Nephron (organoid): ENCODE measurements around the gene RNF223.

Source experiments
- H3K27ac Mint-ChIP-seq, 3 experiments: 2 replicates each; pipeline ENCODE4 v1.8.0; 2020; ENCODE audit warnings: mixed read lengths in 3 of 3, mild to moderate bottlenecking in 2 of 3, moderate library complexity in 1 of 3
- H3K27me3 Mint-ChIP-seq: 2 replicates; pipeline ENCODE4 v1.8.0; 2021; ENCODE audit warnings: low read depth, mild to moderate bottlenecking, moderate library complexity, mixed read lengths
- H3K36me3 Mint-ChIP-seq: 2 replicates; pipeline ENCODE4 v1.8.0; 2020; ENCODE audit warnings: low read depth, mixed read lengths
- H3K4me1 Mint-ChIP-seq: 2 replicates; pipeline ENCODE4 v1.8.0; 2020; ENCODE audit warnings: mixed read lengths
- H3K4me3 Mint-ChIP-seq, 3 experiments: 2 replicates each; pipeline ENCODE4 v1.8.0; 2020; ENCODE audit warnings: mild to moderate bottlenecking in 3 of 3, mixed read lengths in 3 of 3, moderate library complexity in 2 of 3
- H3K9me3 Mint-ChIP-seq: 2 replicates; pipeline ENCODE4 v1.8.0; 2020; ENCODE audit warnings: mixed read lengths
- TF ChIP-seq, protein P1 (sequence below), 3 experiments: fragments of 200-600 bp; sonication (generic); IDR thresholded peaks; one replicate each; pipeline ENCODE4 v1.5.0; 2021; ENCODE audit warnings: antibody characterized with exemption in 3 of 3; ENCODE audit not compliant: unreplicated experiment in 3 of 3

Gene RNF223

DNA sequence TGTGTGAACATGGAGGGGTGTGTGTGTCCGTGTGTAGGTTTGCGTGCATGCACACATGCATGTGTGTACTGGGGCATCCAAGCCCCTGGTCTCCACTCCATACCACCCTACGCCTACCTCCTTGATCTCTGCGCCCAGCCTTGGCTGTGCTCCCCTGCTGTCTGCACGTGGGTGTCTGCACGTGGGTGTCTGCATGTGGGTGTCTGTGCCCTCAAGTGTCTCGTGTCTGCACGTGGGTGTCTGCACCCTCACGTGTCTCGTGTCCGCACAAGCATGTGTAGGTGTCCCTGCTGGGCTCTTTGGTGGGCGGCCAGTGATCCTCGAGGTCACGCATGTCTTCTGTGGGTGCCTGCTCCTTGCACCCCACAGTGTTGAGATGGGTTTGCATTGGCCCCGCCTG is 21.1 kb downstream of the RNF223 start:
- Mint-ChIP-seq H3K4me3 (no peak overlapping the region), H3K27ac (no peak overlapping the region), H3K4me1 (no peaks in the 10 kb centered on the region), H3K36me3 (peaks cover 25% of the 10 kb centered on the region), H3K27me3 (peaks cover 22% of the 10 kb centered on the region), H3K9me3 (no peaks in the 10 kb centered on the region)
- TF ChIP-seq, protein P1, sequence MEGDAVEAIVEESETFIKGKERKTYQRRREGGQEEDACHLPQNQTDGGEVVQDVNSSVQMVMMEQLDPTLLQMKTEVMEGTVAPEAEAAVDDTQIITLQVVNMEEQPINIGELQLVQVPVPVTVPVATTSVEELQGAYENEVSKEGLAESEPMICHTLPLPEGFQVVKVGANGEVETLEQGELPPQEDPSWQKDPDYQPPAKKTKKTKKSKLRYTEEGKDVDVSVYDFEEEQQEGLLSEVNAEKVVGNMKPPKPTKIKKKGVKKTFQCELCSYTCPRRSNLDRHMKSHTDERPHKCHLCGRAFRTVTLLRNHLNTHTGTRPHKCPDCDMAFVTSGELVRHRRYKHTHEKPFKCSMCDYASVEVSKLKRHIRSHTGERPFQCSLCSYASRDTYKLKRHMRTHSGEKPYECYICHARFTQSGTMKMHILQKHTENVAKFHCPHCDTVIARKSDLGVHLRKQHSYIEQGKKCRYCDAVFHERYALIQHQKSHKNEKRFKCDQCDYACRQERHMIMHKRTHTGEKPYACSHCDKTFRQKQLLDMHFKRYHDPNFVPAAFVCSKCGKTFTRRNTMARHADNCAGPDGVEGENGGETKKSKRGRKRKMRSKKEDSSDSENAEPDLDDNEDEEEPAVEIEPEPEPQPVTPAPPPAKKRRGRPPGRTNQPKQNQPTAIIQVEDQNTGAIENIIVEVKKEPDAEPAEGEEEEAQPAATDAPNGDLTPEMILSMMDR (IDR thresholded peaks at IDR 0.05; ENCODE audit: unreplicated experiment in 3 of 3): no peak

DNA sequence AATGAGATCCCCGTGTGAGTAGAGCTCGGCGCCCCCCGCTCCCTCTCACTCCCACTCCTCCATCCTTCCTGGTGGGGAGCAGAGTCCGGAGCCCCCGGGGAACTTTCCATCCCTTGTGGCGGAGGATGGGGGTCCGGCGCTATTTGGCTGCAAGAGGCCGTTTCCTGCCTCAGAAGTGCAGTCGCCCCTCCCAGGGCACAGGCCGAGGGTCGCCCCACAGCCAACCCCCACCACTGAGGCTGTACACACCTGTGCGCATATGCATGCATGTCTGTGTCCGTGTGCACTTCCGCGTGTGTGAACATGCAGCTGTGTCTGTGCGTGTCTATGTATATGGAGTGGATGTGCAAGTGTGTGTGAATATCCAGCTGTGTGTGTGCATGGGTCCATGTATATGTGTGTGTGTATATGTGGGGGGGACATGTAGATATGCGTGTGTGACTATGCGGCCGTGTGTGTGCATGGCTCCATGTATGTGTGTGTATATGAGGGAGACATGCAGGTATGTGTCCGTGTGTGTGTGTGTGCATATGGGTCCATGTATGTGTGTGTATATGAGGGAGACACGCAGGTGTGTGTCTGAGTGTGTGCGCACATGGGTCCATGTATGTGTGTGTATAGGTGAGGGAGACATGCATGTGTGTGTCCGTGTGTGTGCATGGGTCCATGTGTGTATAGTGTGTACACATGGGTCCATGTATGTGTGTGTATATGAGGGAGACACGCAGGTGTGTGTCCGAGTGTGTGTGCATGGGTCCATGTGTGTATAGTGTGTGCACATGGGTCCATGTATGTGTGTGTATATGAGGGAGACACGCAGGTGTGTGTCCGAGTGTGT is 21.9 kb downstream of the RNF223 start:
- no peaks in the 10 kb centered on the region for H3K9me3 Mint-ChIP-seq
- TF ChIP-seq, protein P1 (IDR thresholded peaks at IDR 0.05; ENCODE audit: unreplicated experiment in 3 of 3): no peak
- no peak overlapping the region for H3K27ac Mint-ChIP-seq
- peaks cover 26% of the 10 kb centered on the region for H3K36me3 Mint-ChIP-seq
- H3K4me1 Mint-ChIP-seq: no peaks in the 10 kb centered on the region
- peaks cover 14% of the 10 kb centered on the region for H3K27me3 Mint-ChIP-seq
- no peak overlapping the region for H3K4me3 Mint-ChIP-seq

DNA sequence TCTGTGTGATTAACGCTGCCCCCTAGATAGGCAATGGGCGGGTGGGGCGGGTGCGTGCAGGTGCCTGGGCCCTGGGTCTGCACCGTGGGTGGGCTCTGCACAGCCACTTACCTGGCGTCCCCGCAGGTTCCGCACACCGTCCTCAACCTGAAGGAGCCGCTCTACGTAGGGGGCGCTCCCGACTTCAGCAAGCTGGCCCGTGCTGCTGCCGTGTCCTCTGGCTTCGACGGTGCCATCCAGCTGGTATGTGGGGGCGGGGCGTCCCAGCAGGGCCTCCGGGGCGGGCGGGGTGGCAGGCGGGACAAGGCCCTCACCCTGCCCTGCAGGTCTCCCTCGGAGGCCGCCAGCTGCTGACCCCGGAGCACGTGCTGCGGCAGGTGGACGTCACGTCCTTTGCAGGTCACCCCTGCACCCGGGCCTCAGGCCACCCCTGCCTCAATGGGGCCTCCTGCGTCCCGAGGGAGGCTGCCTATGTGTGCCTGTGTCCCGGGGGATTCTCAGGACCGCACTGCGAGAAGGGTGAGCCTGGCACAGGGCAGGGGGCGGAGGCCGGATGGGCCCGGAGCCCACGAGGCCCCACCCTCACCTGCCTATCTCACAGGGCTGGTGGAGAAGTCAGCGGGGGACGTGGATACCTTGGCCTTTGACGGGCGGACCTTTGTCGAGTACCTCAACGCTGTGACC is 22.8 kb downstream of the RNF223 start:
- TF ChIP-seq, protein P1 (IDR thresholded peaks at IDR 0.05; ENCODE audit: unreplicated experiment in 3 of 3): no peak
- Mint-ChIP-seq H3K27ac (no peak overlapping the region), H3K4me1 (no peaks in the 10 kb centered on the region), H3K4me3 (no peak overlapping the region), H3K9me3 (no peaks in the 10 kb centered on the region), H3K27me3 (peaks cover 4% of the 10 kb centered on the region), H3K36me3 (peaks cover 26% of the 10 kb centered on the region)

DNA sequence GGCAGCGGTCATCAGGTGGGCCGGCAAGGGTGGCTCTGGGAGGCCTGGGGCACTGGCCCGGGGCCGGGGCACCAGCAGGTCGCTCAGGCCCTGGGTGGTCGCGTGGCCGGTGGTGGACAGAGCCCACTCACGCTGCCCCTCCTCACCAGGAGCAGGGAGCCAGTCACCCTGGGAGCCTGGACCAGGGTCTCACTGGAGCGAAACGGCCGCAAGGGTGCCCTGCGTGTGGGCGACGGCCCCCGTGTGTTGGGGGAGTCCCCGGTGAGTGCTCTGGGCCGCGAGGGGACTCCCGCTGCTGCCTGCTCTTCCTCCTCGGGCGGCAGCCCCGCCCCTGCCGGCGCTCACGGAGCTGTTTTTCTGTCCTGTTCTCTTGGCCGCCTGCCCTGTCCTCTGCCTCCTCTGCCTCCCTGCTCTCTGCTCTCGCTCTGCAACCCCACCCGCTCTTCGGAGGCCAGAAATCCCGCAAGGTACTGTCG is 23.5 kb downstream of the RNF223 start:
- Mint-ChIP-seq H3K27ac (no peak overlapping the region), H3K4me3 (no peak overlapping the region), H3K36me3 (peaks cover 23% of the 10 kb centered on the region), H3K4me1 (no peaks in the 10 kb centered on the region), H3K27me3 (no peaks in the 10 kb centered on the region), H3K9me3 (no peaks in the 10 kb centered on the region)
- TF ChIP-seq, protein P1 (IDR thresholded peaks at IDR 0.05; ENCODE audit: unreplicated experiment in 3 of 3): no peak

DNA sequence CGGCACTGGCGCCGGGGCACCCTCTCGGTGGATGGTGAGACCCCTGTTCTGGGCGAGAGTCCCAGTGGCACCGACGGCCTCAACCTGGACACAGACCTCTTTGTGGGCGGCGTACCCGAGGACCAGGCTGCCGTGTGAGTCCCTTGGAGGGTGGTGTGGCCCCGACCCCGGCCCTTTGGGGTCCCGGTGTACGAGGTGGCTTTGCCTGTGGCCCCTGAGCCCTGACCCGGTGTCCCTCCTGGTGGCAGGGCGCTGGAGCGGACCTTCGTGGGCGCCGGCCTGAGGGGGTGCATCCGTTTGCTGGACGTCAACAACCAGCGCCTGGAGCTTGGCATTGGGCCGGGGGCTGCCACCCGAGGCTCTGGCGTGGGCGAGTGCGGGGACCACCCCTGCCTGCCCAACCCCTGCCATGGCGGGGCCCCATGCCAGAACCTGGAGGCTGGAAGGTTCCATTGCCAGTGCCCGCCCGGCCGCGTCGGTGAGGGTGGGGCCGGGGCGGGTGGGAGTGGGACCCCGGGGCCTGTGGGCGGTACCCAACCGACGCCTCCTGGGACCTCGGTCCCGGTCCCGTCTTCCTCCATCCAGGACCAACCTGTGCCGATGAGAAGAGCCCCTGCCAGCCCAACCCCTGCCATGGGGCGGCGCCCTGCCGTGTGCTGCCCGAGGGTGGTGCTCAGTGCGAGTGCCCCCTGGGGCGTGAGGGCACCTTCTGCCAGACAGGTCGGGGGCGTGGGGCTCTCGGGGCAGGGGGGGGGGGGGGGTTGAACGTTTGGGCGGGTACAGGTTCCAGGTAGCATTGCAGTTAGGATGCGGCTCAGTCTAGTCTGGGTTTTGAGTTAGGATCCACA is 24.6 kb downstream of the RNF223 start:
- H3K27me3 Mint-ChIP-seq: no peaks in the 10 kb centered on the region
- H3K4me1 Mint-ChIP-seq: no peaks in the 10 kb centered on the region
- no peaks in the 10 kb centered on the region for H3K9me3 Mint-ChIP-seq
- TF ChIP-seq, protein P1 (IDR thresholded peaks at IDR 0.05; ENCODE audit: unreplicated experiment in 3 of 3): no peak
- peaks cover 24% of the 10 kb centered on the region for H3K36me3 Mint-ChIP-seq
- no peak overlapping the region for H3K4me3 Mint-ChIP-seq
- no peak overlapping the region for H3K27ac Mint-ChIP-seq
